PC-9 (cell line): ENCODE results near the gene NARS2.

Experiments
- EZH2 ChIP-seq: fragments of 200-600 bp; sonication (generic); IDR thresholded peaks from 2 replicates; pipeline ENCODE4 v1.8.0; 2017; ENCODE audit warnings: antibody characterized with exemption, low read depth
- TF ChIP-seq, protein P1 (sequence below): fragments of 200-600 bp; sonication (generic); conservative IDR thresholded peaks from 2 replicates; pipeline ENCODE4 v1.6.1; 2017; ENCODE audit warnings: mixed run types, antibody characterized with exemption, mild to moderate bottlenecking, moderate library complexity

DNA sequence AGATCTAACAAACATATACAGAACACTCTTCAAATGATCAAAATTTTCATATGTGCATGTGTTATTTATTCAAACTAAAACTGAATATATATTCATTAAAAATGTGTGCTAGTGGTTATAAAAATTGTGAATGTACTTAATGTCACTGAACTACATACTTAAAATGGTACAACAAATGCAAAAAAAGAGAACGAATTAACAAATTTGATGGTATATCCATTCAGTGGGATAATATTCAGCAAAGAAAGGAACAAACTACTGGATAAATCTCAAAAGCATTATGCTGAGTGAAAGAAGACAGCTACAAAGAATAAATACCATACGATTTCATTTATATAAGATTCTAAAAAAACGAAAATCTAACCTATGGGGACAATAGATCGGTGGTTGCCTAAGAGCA lies 64.1 kb downstream of the NARS2 start:
- TF ChIP-seq, protein P1, sequence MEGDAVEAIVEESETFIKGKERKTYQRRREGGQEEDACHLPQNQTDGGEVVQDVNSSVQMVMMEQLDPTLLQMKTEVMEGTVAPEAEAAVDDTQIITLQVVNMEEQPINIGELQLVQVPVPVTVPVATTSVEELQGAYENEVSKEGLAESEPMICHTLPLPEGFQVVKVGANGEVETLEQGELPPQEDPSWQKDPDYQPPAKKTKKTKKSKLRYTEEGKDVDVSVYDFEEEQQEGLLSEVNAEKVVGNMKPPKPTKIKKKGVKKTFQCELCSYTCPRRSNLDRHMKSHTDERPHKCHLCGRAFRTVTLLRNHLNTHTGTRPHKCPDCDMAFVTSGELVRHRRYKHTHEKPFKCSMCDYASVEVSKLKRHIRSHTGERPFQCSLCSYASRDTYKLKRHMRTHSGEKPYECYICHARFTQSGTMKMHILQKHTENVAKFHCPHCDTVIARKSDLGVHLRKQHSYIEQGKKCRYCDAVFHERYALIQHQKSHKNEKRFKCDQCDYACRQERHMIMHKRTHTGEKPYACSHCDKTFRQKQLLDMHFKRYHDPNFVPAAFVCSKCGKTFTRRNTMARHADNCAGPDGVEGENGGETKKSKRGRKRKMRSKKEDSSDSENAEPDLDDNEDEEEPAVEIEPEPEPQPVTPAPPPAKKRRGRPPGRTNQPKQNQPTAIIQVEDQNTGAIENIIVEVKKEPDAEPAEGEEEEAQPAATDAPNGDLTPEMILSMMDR = no peak
- no peak for TF ChIP-seq EZH2
